ENCODE results near the gene ICAM4. TPM values are rescaled to one million over a fixed set of nuclear protein-coding genes. Genes with fewer than 3 reads are reported as not detected.

ICAM4 gene
- total and polyA plus RNA-seq, 9 of the 15 experiments (the other 6 are each of a cell fraction or from before 2014, with no cell fraction given): 14.1 to 86.1 (median 29.6) TPM

GRCh38 chr19:10305139-10305806 is 18.5 kb downstream of the ICAM4 start (continued):
- TF ChIP-seq, protein P1, sequence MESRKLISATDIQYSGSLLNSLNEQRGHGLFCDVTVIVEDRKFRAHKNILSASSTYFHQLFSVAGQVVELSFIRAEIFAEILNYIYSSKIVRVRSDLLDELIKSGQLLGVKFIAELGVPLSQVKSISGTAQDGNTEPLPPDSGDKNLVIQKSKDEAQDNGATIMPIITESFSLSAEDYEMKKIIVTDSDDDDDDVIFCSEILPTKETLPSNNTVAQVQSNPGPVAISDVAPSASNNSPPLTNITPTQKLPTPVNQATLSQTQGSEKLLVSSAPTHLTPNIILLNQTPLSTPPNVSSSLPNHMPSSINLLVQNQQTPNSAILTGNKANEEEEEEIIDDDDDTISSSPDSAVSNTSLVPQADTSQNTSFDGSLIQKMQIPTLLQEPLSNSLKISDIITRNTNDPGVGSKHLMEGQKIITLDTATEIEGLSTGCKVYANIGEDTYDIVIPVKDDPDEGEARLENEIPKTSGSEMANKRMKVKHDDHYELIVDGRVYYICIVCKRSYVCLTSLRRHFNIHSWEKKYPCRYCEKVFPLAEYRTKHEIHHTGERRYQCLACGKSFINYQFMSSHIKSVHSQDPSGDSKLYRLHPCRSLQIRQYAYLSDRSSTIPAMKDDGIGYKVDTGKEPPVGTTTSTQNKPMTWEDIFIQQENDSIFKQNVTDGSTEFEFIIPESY (CRISPR knock-in tag; IDR thresholded peaks at IDR 0.05): no peak
- TF ChIP-seq MEF2D (tag; conservative IDR thresholded peaks at IDR 0.05; ENCODE audit: low read depth) (peak; percentile 63; the same call in 1 of the 2 replicates), NR0B1 (IDR thresholded peaks at IDR 0.05; ENCODE audit: partially characterized antibody) (no peak), E2F4 (CRISPR knock-in tag; IDR thresholded peaks at IDR 0.05; ENCODE audit: low read depth) (no peak), CBFB (CRISPR knock-in tag; IDR thresholded peaks at IDR 0.05) (no peak), RREB1 (CRISPR knock-in tag; IDR thresholded peaks at IDR 0.05) (no peak), HMG20B (CRISPR knock-in tag; IDR thresholded peaks at IDR 0.05) (no peak), MEIS2 (IDR thresholded peaks at IDR 0.05; ENCODE audit: partially characterized antibody) (no peak), MXD1 (CRISPR knock-in tag; IDR thresholded peaks at IDR 0.05; ENCODE audit: borderline replicate concordance, poor library complexity, severe bottlenecking) (no peak)
- TF ChIP-seq, protein P2, sequence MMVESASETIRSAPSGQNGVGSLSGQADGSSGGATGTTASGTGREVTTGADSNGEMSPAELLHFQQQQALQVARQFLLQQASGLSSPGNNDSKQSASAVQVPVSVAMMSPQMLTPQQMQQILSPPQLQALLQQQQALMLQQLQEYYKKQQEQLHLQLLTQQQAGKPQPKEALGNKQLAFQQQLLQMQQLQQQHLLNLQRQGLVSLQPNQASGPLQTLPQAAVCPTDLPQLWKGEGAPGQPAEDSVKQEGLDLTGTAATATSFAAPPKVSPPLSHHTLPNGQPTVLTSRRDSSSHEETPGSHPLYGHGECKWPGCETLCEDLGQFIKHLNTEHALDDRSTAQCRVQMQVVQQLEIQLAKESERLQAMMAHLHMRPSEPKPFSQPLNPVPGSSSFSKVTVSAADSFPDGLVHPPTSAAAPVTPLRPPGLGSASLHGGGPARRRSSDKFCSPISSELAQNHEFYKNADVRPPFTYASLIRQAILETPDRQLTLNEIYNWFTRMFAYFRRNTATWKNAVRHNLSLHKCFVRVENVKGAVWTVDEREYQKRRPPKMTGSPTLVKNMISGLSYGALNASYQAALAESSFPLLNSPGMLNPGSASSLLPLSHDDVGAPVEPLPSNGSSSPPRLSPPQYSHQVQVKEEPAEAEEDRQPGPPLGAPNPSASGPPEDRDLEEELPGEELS (CRISPR knock-in tag; IDR thresholded peaks at IDR 0.05; ENCODE audit: borderline replicate concordance): no peak
- TF ChIP-seq, protein P3, sequence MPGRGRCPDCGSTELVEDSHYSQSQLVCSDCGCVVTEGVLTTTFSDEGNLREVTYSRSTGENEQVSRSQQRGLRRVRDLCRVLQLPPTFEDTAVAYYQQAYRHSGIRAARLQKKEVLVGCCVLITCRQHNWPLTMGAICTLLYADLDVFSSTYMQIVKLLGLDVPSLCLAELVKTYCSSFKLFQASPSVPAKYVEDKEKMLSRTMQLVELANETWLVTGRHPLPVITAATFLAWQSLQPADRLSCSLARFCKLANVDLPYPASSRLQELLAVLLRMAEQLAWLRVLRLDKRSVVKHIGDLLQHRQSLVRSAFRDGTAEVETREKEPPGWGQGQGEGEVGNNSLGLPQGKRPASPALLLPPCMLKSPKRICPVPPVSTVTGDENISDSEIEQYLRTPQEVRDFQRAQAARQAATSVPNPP (IDR thresholded peaks at IDR 0.05; ENCODE audit: borderline replicate concordance, insufficient read depth, insufficient read length): no peak
